HFF-Myc (cell line): ENCODE results near the gene SORT1.
A peak's percentile ranks its signal among the peaks of the same experiment; 100 is the strongest.
"Not testable (repeated sequence)": the region's sequence is repeated elsewhere in the genome, so short reads cannot be mapped to it uniquely, and the experiment has no call there.

ENCODE experiments used
- DNase-seq: peaks from one replicate; pipeline ENCODE4 v3.0.0-alpha.2; 2011; ENCODE audit warnings: low read depth; ENCODE audit errors: extremely low read depth
- H3K4me3 ChIP-seq: replicated peaks from 2 replicates; pipeline ENCODE4 v1.5.1; 2011; ENCODE audit warnings: low read depth, mild to moderate bottlenecking, control low read depth, low read length
- CTCF ChIP-seq: IDR thresholded peaks from 2 replicates; pipeline ENCODE4 v1.5.1; 2012; ENCODE audit warnings: mild to moderate bottlenecking, low read depth, low read length, control low read depth; ENCODE audit errors: missing control alignments

Gene SORT1

GRCh38 chr1:109397581-109398342, at the start of gene SORT1:
SORT1 (minus strand) TSS chr1:109397918; CDS start chr1:109397892, 26 bp downstream.
- TF ChIP-seq CTCF, result peak; percentile 1
- peak within 1 kb of the TSS; percentile 40 for H3K4me3 ChIP-seq
- DNase-seq, result peak; percentile 43

DNA sequence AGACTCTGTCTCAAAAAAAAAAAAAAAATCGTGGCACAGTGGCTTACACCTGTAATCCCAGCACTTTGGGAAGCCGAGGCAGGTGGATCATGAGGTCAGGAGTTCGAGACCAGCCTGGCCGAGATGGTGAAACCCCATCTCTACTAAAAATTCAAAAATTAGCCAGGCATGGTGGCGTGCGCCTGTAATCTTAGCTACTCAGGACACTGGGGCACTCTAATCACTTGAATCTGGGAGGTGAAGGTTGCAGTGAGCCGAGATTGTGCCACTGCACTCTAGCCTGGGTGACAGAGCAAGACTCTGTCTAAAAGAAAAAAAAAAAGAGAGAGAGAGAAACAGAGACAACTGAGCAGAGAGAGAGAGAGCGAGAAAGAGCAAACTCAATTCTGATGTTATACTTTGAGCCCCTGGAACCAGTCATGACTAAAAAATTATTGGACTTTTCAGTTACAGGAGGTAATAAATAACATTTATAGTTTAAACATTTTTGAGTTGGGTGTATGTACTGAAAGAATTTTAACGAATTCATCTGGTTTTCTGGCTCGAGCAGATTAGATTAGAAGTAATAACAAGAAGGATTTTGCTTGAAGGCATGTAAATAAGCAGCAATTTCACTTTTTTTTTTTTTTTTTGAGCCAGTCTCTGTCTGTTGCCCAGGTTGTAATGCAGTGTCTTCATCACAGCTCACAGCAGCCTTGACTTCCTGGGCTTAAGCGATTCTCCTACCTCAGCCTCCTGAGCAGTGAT, 48.4 kb upstream of the SORT1 start:
- not testable (repeated sequence) for DNase-seq, H3K4me3 ChIP-seq

DNA sequence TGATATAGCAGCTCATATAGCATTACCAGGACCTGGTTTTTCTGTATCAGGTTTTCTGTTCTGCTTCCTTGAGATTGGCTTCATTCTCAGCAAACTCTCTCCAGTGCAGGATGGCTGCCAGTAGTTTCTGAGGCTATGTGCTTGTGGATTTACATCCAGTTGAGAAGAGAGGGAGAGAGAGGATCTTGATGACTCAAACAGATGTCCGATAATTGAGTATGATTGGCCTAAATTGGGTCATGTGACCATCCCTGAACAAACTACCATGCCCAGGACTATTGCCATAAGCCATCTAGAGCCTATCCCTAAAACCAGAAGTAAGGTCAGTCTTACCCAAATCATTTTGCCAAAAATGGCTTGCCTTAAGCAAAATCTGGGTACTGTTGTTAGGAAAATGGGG, 46.6 kb upstream of the SORT1 start:
- no peak for DNase-seq
- H3K4me3 ChIP-seq, result no peak overlapping the region
- no peak for TF ChIP-seq CTCF

DNA sequence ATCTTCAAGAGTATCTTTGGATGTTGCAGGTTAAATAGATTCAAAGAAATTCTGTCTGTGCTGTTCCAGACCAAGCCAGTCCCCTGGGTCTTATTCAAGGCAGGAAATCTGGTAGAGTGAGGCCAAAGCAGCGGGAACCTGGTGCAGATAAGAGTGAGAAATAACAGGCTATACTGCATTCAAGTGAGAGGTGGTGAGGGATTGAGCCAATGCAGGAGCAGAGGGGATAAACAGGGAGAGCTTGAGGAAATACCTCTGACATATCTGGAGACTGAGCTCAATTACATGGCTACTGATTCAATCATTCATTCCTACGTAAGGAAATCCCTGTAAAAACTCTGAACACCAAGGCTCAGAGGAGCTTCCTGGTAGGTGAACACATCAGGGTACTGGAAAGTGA, 45.8 kb upstream of the SORT1 start:
- no peak overlapping the region for H3K4me3 ChIP-seq
- no peak for TF ChIP-seq CTCF
- no peak for DNase-seq

DNA sequence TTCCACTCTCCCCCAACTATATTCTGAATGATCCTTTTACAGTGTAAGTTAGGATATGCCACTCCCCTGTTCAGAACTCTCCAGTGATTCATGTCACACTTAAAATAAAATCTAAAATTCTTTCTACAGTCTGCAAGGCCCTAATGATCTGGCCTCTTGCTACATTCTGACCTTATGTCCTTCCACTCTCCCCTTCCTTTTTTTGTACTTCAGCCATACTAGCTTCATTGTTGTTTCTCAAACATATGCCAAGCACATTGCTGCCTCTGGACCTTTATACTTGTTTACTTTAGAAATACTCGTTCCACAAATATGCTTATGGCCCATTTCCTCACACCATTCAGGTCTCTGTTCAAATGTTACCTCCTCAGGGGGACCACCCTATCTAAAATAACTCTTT, 43.4 kb upstream of the SORT1 start:
- peak; percentile 30 for DNase-seq
- H3K4me3 ChIP-seq, result no peak overlapping the region
- TF ChIP-seq CTCF, result no peak

DNA sequence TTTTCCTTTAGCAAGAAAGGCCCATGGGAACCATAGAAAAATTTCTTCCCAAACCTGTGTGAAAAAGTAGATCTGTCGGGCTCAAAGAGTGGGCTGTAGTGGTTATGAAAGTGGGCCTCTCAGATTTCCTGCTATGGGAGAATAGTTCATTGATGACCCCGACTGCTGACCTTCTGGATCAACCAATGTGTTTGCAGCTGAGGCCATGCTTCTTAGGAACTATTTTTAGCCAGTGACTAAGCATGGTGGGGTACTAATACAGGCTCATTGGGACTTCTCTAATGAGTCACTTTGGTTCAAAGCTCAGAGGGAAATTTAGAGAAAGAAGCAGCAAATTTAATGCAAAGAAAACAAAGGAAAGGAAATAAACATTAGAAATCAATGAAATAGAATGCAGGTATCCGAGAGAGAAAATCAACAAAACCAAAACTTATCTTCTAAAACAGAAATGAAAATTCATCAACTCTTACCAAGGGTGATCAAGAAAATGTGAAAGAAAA, 41.1 kb upstream of the SORT1 start:
- peak; percentile 82 for DNase-seq
- no peak for TF ChIP-seq CTCF
- no peak overlapping the region for H3K4me3 ChIP-seq

DNA sequence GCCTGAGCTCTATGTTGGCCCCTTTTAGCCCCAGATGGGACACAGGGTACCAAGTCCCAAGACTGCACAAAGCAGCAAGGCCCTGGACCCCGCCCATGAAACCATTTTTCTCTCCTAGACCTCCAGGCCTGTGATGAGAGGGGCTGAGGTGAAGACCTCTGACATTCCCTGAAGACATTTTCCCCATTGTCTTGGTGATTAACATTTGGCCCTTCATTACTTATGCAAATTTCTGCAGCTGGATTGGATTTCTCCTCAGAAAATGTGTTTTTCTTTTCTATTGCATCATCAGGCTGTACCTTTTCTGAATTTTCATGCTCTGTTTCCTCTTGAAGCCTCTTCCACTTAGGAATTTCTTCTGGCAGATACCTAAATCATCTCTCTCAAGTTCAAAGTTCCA, 36.8 kb upstream of the SORT1 start:
- no peak overlapping the region for H3K4me3 ChIP-seq
- DNase-seq, result no peak
- no peak for TF ChIP-seq CTCF
